Stomach (tissue), 4 donors: ENCODE data around the gene XAGE2.

Source experiments
- EP300 ChIP-seq: sonication (generic); formaldehyde crosslinking; IDR thresholded peaks from one replicate; pipeline ENCODE4 v1.6.1; 2017; ENCODE audit warnings: antibody characterized with exemption
- POLR2A ChIP-seq, 4 donors: fragments of 450-650 bp; IDR thresholded peaks; one replicate each; pipeline ENCODE4 v1.6.1; 2016; ENCODE audit warnings: antibody characterized with exemption in 4 of 4, control low read depth in 2 of 4, mild to moderate bottlenecking in 1 of 4, moderate library complexity in 1 of 4
- POLR2AphosphoS5 ChIP-seq, 3 donors: sonication (generic); formaldehyde crosslinking; IDR thresholded peaks; one replicate each; pipeline ENCODE4 v1.6.1; 2016; ENCODE audit warnings: antibody characterized with exemption in 3 of 3
- TF ChIP-seq, protein P1 (sequence below), 7 experiments: fragments of 450-650 bp in 4 of 7; fragments of 200-600 bp in 3 of 7; sonication (generic) in 3 of 7; IDR thresholded peaks; one replicate each; pipeline ENCODE4 v1.5.1; 2016 to 2019; ENCODE audit warnings: antibody characterized with exemption in 7 of 7, control low read depth in 2 of 7, mild to moderate bottlenecking in 1 of 7

DNA sequence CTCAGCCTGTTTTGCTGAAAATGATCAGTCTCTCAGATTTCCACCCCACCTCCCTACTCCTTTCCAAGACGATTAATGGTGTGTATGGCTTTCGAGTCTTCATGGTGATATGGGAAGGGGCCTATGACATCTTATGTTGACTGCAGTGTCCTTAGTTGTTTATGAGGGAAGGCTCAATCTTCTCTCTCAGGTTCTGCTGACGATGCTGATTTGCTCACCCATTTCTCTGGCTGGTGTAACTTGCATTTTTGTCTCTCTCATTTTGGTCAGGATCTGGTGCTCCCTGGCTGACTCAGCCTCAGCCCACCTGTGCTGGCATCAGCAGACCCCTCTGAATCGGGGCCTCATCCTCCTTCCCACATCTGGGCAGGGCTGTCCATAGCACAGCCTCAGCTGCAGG is 31.4 kb upstream of the XAGE2 start:
- TF ChIP-seq POLR2A (IDR thresholded peaks at IDR 0.05): no peak
- TF ChIP-seq, protein P1, sequence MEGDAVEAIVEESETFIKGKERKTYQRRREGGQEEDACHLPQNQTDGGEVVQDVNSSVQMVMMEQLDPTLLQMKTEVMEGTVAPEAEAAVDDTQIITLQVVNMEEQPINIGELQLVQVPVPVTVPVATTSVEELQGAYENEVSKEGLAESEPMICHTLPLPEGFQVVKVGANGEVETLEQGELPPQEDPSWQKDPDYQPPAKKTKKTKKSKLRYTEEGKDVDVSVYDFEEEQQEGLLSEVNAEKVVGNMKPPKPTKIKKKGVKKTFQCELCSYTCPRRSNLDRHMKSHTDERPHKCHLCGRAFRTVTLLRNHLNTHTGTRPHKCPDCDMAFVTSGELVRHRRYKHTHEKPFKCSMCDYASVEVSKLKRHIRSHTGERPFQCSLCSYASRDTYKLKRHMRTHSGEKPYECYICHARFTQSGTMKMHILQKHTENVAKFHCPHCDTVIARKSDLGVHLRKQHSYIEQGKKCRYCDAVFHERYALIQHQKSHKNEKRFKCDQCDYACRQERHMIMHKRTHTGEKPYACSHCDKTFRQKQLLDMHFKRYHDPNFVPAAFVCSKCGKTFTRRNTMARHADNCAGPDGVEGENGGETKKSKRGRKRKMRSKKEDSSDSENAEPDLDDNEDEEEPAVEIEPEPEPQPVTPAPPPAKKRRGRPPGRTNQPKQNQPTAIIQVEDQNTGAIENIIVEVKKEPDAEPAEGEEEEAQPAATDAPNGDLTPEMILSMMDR (IDR thresholded peaks at IDR 0.05): no peak
- TF ChIP-seq EP300: no peak
- no peak for TF ChIP-seq POLR2AphosphoS5 (IDR thresholded peaks at IDR 0.05)
